ENCODE measurements around the gene KIF1B.
"Not testable (repeated sequence)": the region's sequence is repeated elsewhere in the genome, so short reads cannot be mapped to it uniquely, and the experiment has no call there.

KIF1B gene

GRCh38 chr1:10196976-10197375, 13.4 kb upstream of the KIF1B start:
- DNase-seq: no peak

GRCh38 chr1:10200620-10201019, 9.8 kb upstream of the KIF1B start:
- DNase-seq: no peak

GRCh38 chr1:10204003-10204642, 6.2 kb upstream of the KIF1B start:
- no peak for DNase-seq

GRCh38 chr1:10205206-10205605, 5.2 kb upstream of the KIF1B start:
- DNase-seq: not testable (repeated sequence)

- no peak for DNase-seq
Observed at GRCh38 chr1:10207810-10208209, 2.6 kb upstream of the KIF1B start.

GRCh38 chr1:10208537-10208936, 1.8 kb upstream of the KIF1B start:
- DNase-seq: no peak

- no peak for DNase-seq
Observed at GRCh38 chr1:10209590-10209904, 823 bp upstream of the KIF1B start.

- DNase-seq: peak; percentile 55
Observed at GRCh38 chr1:10210841-10211804, 753 bp downstream of the KIF1B start.

GRCh38 chr1:10211805-10212410, 1.5 kb downstream of the KIF1B start:
- no peak for DNase-seq

- no peak for DNase-seq
Observed at GRCh38 chr1:10212476-10212875, 2.1 kb downstream of the KIF1B start.

GRCh38 chr1:10213186-10213705, 2.9 kb downstream of the KIF1B start:
- DNase-seq: no peak

GRCh38 chr1:10216090-10216749, 5.8 kb downstream of the KIF1B start:
- DNase-seq: no peak

GRCh38 chr1:10217748-10218441, 7.5 kb downstream of the KIF1B start:
- no peak for DNase-seq

- no peak for DNase-seq
Observed at GRCh38 chr1:10220200-10220599, 9.8 kb downstream of the KIF1B start.

GRCh38 chr1:10220657-10221056, 10.3 kb downstream of the KIF1B start:
- not testable (repeated sequence) for DNase-seq

- DNase-seq: no peak
Observed at GRCh38 chr1:10225573-10225972, 15.2 kb downstream of the KIF1B start.

- no peak for DNase-seq
Observed at GRCh38 chr1:10228528-10228927, 18.2 kb downstream of the KIF1B start.

- no peak for DNase-seq
Observed at GRCh38 chr1:10229903-10230302, 19.5 kb downstream of the KIF1B start.

GRCh38 chr1:10232163-10232562, 21.8 kb downstream of the KIF1B start:
- no peak for DNase-seq

- no peak for DNase-seq
Observed at GRCh38 chr1:10236405-10237156, 26.2 kb downstream of the KIF1B start.

- DNase-seq: no peak
Observed at GRCh38 chr1:10237157-10237539, 26.8 kb downstream of the KIF1B start.

- DNase-seq: no peak
Observed at GRCh38 chr1:10242135-10242534, 31.8 kb downstream of the KIF1B start.

Data from stimulated activated CD8-positive, alpha-beta memory T cell treated with anti-CD3 and anti-CD28 coated beads, Interleukin-4, amount 100 ng/mL, for 48 hours (primary cell).